Mesenchymal stem cell (in vitro differentiated cells and primary cell): ENCODE data around the gene CNTRL.

Experiments used
- DNase-seq: peaks from one replicate; pipeline ENCODE4 v3.0.0-alpha.2; 2013
- H2AFZ ChIP-seq: one replicate; pipeline ENCODE4 v1.6.1; 2013; ENCODE audit warnings: low read depth, mild to moderate bottlenecking, control low read depth, inconsistent platforms, low read length, moderate library complexity
- H2AK5ac ChIP-seq: 2 replicates; pipeline ENCODE4 v1.6.1; 2013; ENCODE audit warnings: low read length, moderate library complexity, mild to moderate bottlenecking, inconsistent platforms; ENCODE audit not compliant: severe bottlenecking
- H2BK120ac ChIP-seq: one replicate; pipeline ENCODE4 v1.6.1; 2013; ENCODE audit warnings: low read depth, mild to moderate bottlenecking, inconsistent platforms, low read length, moderate library complexity
- H2BK12ac ChIP-seq, 2 experiments: one replicate each; pipeline ENCODE4 v1.6.1; 2013; ENCODE audit warnings: inconsistent platforms in 2 of 2, low read length in 2 of 2, mild to moderate bottlenecking in 2 of 2, moderate library complexity in 2 of 2, control low read depth in 1 of 2
- H2BK15ac ChIP-seq: one replicate; pipeline ENCODE4 v1.6.1; 2013; ENCODE audit warnings: mild to moderate bottlenecking, low read depth, inconsistent platforms; ENCODE audit not compliant: poor library complexity, severe bottlenecking
- H2BK5ac ChIP-seq: 2 replicates; pipeline ENCODE4 v1.6.1; 2013; ENCODE audit warnings: low read depth, mild to moderate bottlenecking, low read length, control low read depth, inconsistent platforms; ENCODE audit not compliant: poor library complexity, severe bottlenecking
- H3K14ac ChIP-seq, 2 experiments: one replicate each; pipeline ENCODE4 v1.6.1; 2013; ENCODE audit warnings: inconsistent platforms in 2 of 2, low read length in 2 of 2, control low read depth in 1 of 2, mild to moderate bottlenecking in 1 of 2, moderate library complexity in 1 of 2
- H3K18ac ChIP-seq, 2 experiments: one replicate each; pipeline ENCODE4 v1.6.1; 2013; ENCODE audit warnings: inconsistent platforms in 2 of 2, low read length in 2 of 2, control low read depth in 1 of 2, low read depth in 1 of 2, mild to moderate bottlenecking in 1 of 2
- H3K23ac ChIP-seq, 2 experiments: one replicate each; pipeline ENCODE4 v1.6.1; 2013; ENCODE audit warnings: inconsistent platforms in 2 of 2, low read length in 2 of 2, mild to moderate bottlenecking in 2 of 2, moderate library complexity in 2 of 2, control low read depth in 1 of 2
- H3K27ac ChIP-seq: 2 replicates; pipeline ENCODE4 v1.5.1; 2013; ENCODE audit warnings: mild to moderate bottlenecking, moderate library complexity, low read length, control low read depth, inconsistent platforms; ENCODE audit not compliant: poor library complexity, severe bottlenecking
- H3K27me3 ChIP-seq, 2 experiments: 2 replicates each; pipeline versions ENCODE4 v1.6.1 to v1.7.0; 2013; ENCODE audit warnings: low read length in 2 of 2, mild to moderate bottlenecking in 2 of 2, moderate library complexity in 2 of 2, control low read depth in 1 of 2, inconsistent platforms in 1 of 2; ENCODE audit not compliant: control insufficient read depth in 1 of 2, insufficient read depth in 1 of 2
- H3K36me3 ChIP-seq, 2 experiments: 2 replicates each; pipeline versions ENCODE4 v1.6.1 to v1.7.0; 2013; ENCODE audit warnings: low read length in 2 of 2, control low read depth in 1 of 2, inconsistent platforms in 1 of 2, low read depth in 1 of 2, mild to moderate bottlenecking in 1 of 2; ENCODE audit not compliant: insufficient read depth in 2 of 2, control insufficient read depth in 1 of 2
- H3K4ac ChIP-seq, 2 experiments: one replicate each; pipeline ENCODE4 v1.6.1; 2013; ENCODE audit warnings: inconsistent platforms in 2 of 2, low read length in 2 of 2, mild to moderate bottlenecking in 2 of 2, moderate library complexity in 2 of 2, control low read depth in 1 of 2, low read depth in 1 of 2
- H3K4me1 ChIP-seq: 2 replicates; pipeline ENCODE4 v1.6.1; 2013; ENCODE audit warnings: low read depth, low read length, control low read depth; ENCODE audit not compliant: control insufficient read depth, insufficient read depth
- H3K4me2 ChIP-seq: 2 replicates; pipeline ENCODE4 v1.6.1; 2013; ENCODE audit warnings: low read length, mild to moderate bottlenecking, inconsistent platforms; ENCODE audit not compliant: poor library complexity, severe bottlenecking
- H3K4me3 ChIP-seq, 2 experiments: 2 replicates each; pipeline versions ENCODE4 v1.5.1 to v1.7.0; 2013; ENCODE audit warnings: low read length in 2 of 2, mild to moderate bottlenecking in 2 of 2, control low read depth in 1 of 2, low read depth in 1 of 2; ENCODE audit not compliant: insufficient read depth in 1 of 2
- H3K79me1 ChIP-seq: replicated peaks from 2 replicates; pipeline ENCODE4 v1.6.1; 2013; ENCODE audit warnings: mild to moderate bottlenecking, control low read depth, low read length, inconsistent platforms; ENCODE audit not compliant: poor library complexity, severe bottlenecking
- H3K9ac ChIP-seq: 2 replicates; pipeline ENCODE4 v1.7.0; 2013; ENCODE audit warnings: mild to moderate bottlenecking, low read length, moderate library complexity
- H3K9me3 ChIP-seq: 2 replicates; pipeline ENCODE4 v1.7.0; 2013; ENCODE audit warnings: mild to moderate bottlenecking, low read length; ENCODE audit not compliant: control insufficient read depth
- H4K8ac ChIP-seq: one replicate; pipeline ENCODE4 v1.6.1; 2013; ENCODE audit warnings: inconsistent platforms, mild to moderate bottlenecking, low read length, moderate library complexity
- H4K91ac ChIP-seq: one replicate; pipeline ENCODE4 v1.6.1; 2013; ENCODE audit warnings: mild to moderate bottlenecking, low read length, inconsistent platforms
- WGBS: methylation state at CpG from one replicate; pipeline ENCODE4 v1.1.7; 2013; ENCODE audit warnings: mixed read lengths; 5-methylcytosine and 5-hydroxymethylcytosine counted together

CNTRL gene

GRCh38 chr9:121157939-121158338 is 83.2 kb downstream of the CNTRL start:
- Histone ChIP-seq H2BK12ac (no peak overlapping the region), H2AK5ac (no peak overlapping the region), H3K79me1 (peaks cover 1% of the 10 kb centered on the region), H3K36me3 (peaks cover 0 to 53% of the 10 kb centered on the region in 2 experiments), H3K27ac (no peak overlapping the region), H3K4ac (no peak overlapping the region), H2BK15ac (no peak overlapping the region), H3K4me2 (no peak overlapping the region), H3K18ac (no peak overlapping the region), H3K27me3 (no peaks in the 10 kb centered on the region), H2AFZ (no peak overlapping the region), H2BK5ac (no peak overlapping the region), H4K91ac (no peak overlapping the region), H3K23ac (no peak overlapping the region), H3K4me1 (peaks cover 2% of the 10 kb centered on the region), H3K9me3 (no peaks in the 10 kb centered on the region), H3K9ac (no peak overlapping the region), H2BK120ac (no peak overlapping the region), H3K4me3 (no peak overlapping the region), H3K14ac (no peak overlapping the region), H4K8ac (no peak overlapping the region)
- WGBS: 87% methylated on average over 3 of the region's 4 CpGs
- DNase-seq: no peak

DNA sequence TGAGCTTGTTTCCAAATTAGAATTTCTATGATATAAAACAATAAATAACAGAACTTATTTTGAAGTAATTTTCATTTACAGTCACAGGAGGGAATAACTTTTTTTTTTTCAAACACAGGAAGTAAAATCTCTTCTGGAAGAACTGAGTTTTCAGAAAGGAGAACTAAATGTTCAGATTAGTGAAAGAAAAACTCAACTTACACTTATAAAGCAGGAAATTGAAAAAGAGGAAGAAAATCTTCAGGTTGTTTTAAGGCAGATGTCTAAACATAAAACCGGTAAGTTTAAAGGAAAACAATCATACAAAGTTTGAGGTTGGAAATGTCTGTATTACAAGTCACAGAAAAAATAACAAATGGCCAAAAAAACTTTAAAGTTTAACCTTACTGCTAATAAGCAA is 85.3 kb downstream of the CNTRL start:
- no peak overlapping the region for H2BK15ac ChIP-seq
- no peak overlapping the region for H2BK5ac ChIP-seq
- H4K91ac ChIP-seq: no peak overlapping the region
- no peak overlapping the region for H3K4ac ChIP-seq
- no peaks in the 10 kb centered on the region for H3K9me3 ChIP-seq
- H2AFZ ChIP-seq: no peak overlapping the region
- H3K23ac ChIP-seq: no peak overlapping the region
- H3K4me2 ChIP-seq: no peak overlapping the region
- no peak overlapping the region for H2AK5ac ChIP-seq
- H2BK12ac ChIP-seq: no peak overlapping the region
- no peak overlapping the region for H3K18ac ChIP-seq
- no peaks in the 10 kb centered on the region for H3K27me3 ChIP-seq
- no peak overlapping the region for H2BK120ac ChIP-seq
- no CpG with 5 or more reads among the region's 1 CpG for WGBS
- peaks cover 1% of the 10 kb centered on the region for H3K79me1 ChIP-seq
- H4K8ac ChIP-seq: no peak overlapping the region
- peaks cover 0 to 57% of the 10 kb centered on the region in 2 experiments for H3K36me3 ChIP-seq
- no peak overlapping the region for H3K9ac ChIP-seq
- no peak for DNase-seq
- no peak overlapping the region for H3K14ac ChIP-seq
- no peak overlapping the region for H3K4me3 ChIP-seq
- H3K4me1 ChIP-seq: no peaks in the 10 kb centered on the region
- H3K27ac ChIP-seq: no peak overlapping the region

DNA sequence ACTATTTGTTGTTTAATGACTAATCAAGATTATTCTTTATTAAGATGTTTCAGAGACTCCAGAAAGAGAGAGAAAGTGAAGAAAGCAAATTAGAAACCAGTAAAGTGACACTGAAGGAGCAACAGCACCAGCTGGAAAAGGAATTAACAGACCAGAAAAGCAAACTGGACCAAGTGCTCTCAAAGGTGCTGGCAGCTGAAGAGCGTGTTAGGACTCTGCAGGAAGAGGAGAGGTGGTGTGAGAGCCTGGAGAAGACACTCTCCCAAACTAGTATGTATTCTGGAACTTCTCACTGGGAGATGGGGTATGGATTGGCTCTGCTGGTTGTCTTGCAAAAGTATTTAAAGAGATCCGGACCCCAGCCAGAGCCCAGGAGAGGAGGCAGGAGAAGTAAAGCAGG is 93.3 kb downstream of the CNTRL start:
- H3K9me3 ChIP-seq: no peaks in the 10 kb centered on the region
- H3K27me3 ChIP-seq: no peaks in the 10 kb centered on the region

GRCh38 chr9:121169094-121169601 is 94.4 kb downstream of the CNTRL start:
- Histone ChIP-seq H2AK5ac (no peak overlapping the region), H4K8ac (no peak overlapping the region), H3K9me3 (no peaks in the 10 kb centered on the region), H3K23ac (no peak overlapping the region), H3K4me1 (no peaks in the 10 kb centered on the region), H3K27ac (no peak overlapping the region), H2BK12ac (no peak overlapping the region), H2BK15ac (no peak overlapping the region), H3K18ac (no peak overlapping the region), H3K4ac (no peak overlapping the region), H3K4me3 (no peak overlapping the region), H3K79me1 (no peaks in the 10 kb centered on the region), H3K36me3 (peaks cover 18 to 84% of the 10 kb centered on the region in 2 experiments), H2AFZ (no peak overlapping the region), H3K4me2 (no peak overlapping the region), H3K9ac (no peak overlapping the region), H2BK5ac (no peak overlapping the region), H3K27me3 (no peaks in the 10 kb centered on the region), H3K14ac (no peak overlapping the region), H2BK120ac (no peak overlapping the region), H4K91ac (no peak overlapping the region)
- no peak for DNase-seq
- 93% methylated on average over 3 of the region's 3 CpGs for WGBS

More for the DNA sequence above, 93.3 kb downstream of the CNTRL start:
- H2BK5ac ChIP-seq: no peak overlapping the region
- H2AFZ ChIP-seq: no peak overlapping the region
- no peak overlapping the region for H2BK15ac ChIP-seq
- H3K4me3 ChIP-seq: no peak overlapping the region
- no peak overlapping the region for H3K27ac ChIP-seq
- no peak overlapping the region for H3K14ac ChIP-seq
- peaks cover 13 to 73% of the 10 kb centered on the region in 2 experiments for H3K36me3 ChIP-seq
- no peaks in the 10 kb centered on the region for H3K4me1 ChIP-seq
- H2AK5ac ChIP-seq: no peak overlapping the region
- H3K9ac ChIP-seq: no peak overlapping the region
- H3K4me2 ChIP-seq: no peak overlapping the region
- H3K18ac ChIP-seq: no peak overlapping the region
- H3K79me1 ChIP-seq: no peaks in the 10 kb centered on the region
- WGBS: 93% methylated on average over 2 of the region's 2 CpGs
- DNase-seq: no peak
- H2BK12ac ChIP-seq: no peak overlapping the region
- H2BK120ac ChIP-seq: no peak overlapping the region
- H3K4ac ChIP-seq: no peak overlapping the region
- H4K8ac ChIP-seq: no peak overlapping the region
- H3K23ac ChIP-seq: no peak overlapping the region
- no peak overlapping the region for H4K91ac ChIP-seq
